ENCODE results near the gene DOCK2.

DNA sequence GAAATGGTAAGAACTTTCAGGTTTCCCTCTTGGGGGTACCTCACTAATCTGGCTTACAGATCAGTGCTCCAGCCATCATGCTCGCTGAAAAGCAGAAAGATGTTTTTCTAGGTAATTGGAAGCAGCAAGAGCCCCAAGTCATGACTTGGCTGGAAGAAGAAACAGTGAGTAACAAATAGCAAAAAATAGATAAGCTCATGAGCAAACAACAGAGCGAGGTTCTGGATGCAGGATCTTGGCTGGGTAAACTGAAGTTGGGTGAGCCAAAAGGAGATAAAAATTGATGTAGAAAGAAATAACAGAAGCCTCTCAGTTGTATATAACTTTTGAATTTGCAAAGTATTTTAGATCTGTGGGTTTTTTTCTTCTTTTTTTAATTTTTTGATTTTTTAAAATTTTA is 233.1 kb downstream of the DOCK2 start:
- TF ChIP-seq, protein P1, sequence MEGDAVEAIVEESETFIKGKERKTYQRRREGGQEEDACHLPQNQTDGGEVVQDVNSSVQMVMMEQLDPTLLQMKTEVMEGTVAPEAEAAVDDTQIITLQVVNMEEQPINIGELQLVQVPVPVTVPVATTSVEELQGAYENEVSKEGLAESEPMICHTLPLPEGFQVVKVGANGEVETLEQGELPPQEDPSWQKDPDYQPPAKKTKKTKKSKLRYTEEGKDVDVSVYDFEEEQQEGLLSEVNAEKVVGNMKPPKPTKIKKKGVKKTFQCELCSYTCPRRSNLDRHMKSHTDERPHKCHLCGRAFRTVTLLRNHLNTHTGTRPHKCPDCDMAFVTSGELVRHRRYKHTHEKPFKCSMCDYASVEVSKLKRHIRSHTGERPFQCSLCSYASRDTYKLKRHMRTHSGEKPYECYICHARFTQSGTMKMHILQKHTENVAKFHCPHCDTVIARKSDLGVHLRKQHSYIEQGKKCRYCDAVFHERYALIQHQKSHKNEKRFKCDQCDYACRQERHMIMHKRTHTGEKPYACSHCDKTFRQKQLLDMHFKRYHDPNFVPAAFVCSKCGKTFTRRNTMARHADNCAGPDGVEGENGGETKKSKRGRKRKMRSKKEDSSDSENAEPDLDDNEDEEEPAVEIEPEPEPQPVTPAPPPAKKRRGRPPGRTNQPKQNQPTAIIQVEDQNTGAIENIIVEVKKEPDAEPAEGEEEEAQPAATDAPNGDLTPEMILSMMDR (IDR thresholded peaks at IDR 0.05) = no peak
- no peak for TF ChIP-seq POLR2A (IDR thresholded peaks at IDR 0.05)

All from lower leg skin (tissue), 3 donors.